ENCODE data around the gene PTPN20. TPM values are rescaled to one million over a fixed set of nuclear protein-coding genes. Genes with fewer than 3 reads are reported as not detected.

The PTPN20 gene
- total and polyA plus RNA-seq, 2 of the 8 experiments (the other 6 are each of a cell fraction or from before 2014, with no cell fraction given): not detected

DNA sequence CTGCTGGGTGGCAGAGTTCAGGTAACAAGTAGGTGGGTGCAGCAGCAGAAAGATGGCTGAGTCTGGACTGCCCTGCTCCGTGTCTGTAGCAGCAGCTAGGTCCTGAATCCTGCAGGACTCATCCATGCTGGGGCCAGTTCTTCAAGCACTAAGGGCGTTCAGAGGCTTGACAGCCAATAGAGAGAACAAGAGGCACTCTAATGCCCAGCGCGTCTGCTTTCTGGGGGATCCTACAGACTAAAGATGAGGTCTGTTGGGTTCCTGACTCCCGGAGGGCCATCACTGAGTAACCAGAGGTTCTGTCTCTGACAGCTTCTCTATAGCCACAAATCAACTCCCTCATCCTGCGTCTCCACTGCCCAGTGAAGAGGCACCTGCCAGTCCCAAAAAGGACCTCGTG is 125.5 kb downstream of the PTPN20 start:
- FAIRE-seq (no peak), DNase-seq (ENCODE audit: low read depth in 1 of 2, low spot score in 2 of 2) (no peak)
- no peaks in the 10 kb centered on the region for H3K9me3 ChIP-seq (ENCODE audit: insufficient read depth in 2 of 2, low read depth in 1 of 2, low read length in 1 of 2)
- H2BK20ac ChIP-seq (ENCODE audit: low read length): no peak overlapping the region
- no peak overlapping the region for H4K8ac ChIP-seq (ENCODE audit: extremely low read depth, insufficient read depth, low read length)
- H3K27ac ChIP-seq (ENCODE audit: low read depth, low read length): no peak overlapping the region
- H4K20me1 ChIP-seq (replicated peaks in 1 of 2; ENCODE audit: control insufficient read depth in 1 of 2, insufficient read depth in 2 of 2, low read length in 2 of 2): no peaks in the 10 kb centered on the region
- no peak overlapping the region for H2BK120ac ChIP-seq (replicated peaks; ENCODE audit: low read depth, low read length)
- H2BK12ac ChIP-seq (ENCODE audit: low read depth, low read length): no peak overlapping the region
- H2AK5ac ChIP-seq (ENCODE audit: low read depth, low read length): no peak overlapping the region
- CTCF ChIA-PET (ENCODE audit: partially characterized antibody): interaction anchor here (0.9 to 13.8 kb wide), 5 partner anchors 8 to 273 kb away, joined by 3 to 180 read pairs (median 15); no protein-coding TSS in a partner anchor
- H3K79me2 ChIP-seq (ENCODE audit: control insufficient read depth in 1 of 2, insufficient read depth in 2 of 2, low read length in 2 of 2): no peaks in the 10 kb centered on the region
- no peaks in the 10 kb centered on the region for H3K4me1 ChIP-seq (replicated peaks in 1 of 4; ENCODE audit: control insufficient read depth in 3 of 4, insufficient read depth in 4 of 4, low read length in 3 of 4)
- no peak overlapping the region for H2BK5ac ChIP-seq (ENCODE audit: low read depth, low read length)
- no peak overlapping the region for H3K4me2 ChIP-seq (ENCODE audit: insufficient read depth in 1 of 2, low read depth in 2 of 2, low read length in 2 of 2)
- no peak overlapping the region for H2BK15ac ChIP-seq (ENCODE audit: low read length)
- no peak overlapping the region for H3K9ac ChIP-seq (replicated peaks in 1 of 4; ENCODE audit: extremely low read depth in 1 of 4, low read depth in 3 of 4, low read length in 3 of 4)
- H3K18ac ChIP-seq (ENCODE audit: extremely low read depth, low read length): no peak overlapping the region
- no peak overlapping the region for H3K4me3 ChIP-seq (ENCODE audit: extremely low read depth in 1 of 4, insufficient read depth in 2 of 4, low read depth in 3 of 4, low read length in 4 of 4)
- 87% methylated on average over 7 of the region's 7 CpGs; no CpG with 5 or more reads in 1 of the 2 experiments for WGBS, 2 experiments (ENCODE audit: extremely low coverage in 1 of 2, insufficient coverage in 1 of 2, insufficient read length in 1 of 2, insufficient replicate concordance in 2 of 2, low coverage in 1 of 2, low lambda C conversion rate in 2 of 2, missing lambda C conversion rate in 1 of 2)
- no peaks in the 10 kb centered on the region for H3K79me1 ChIP-seq (ENCODE audit: low read depth, low read length)
- POLR2A ChIA-PET (ENCODE audit: partially characterized antibody): no interaction called here
- no peak overlapping the region for H3K14ac ChIP-seq (ENCODE audit: insufficient read length)
- no peak overlapping the region for H3K23ac ChIP-seq (ENCODE audit: insufficient read length)
- no peak overlapping the region for H4K91ac ChIP-seq (replicated peaks; ENCODE audit: insufficient read length, low read length)
- no peak overlapping the region for H4K5ac ChIP-seq (ENCODE audit: insufficient read length, low read depth, low read length)
- no peaks in the 10 kb centered on the region for H3K27me3 ChIP-seq (replicated peaks in 1 of 4; ENCODE audit: control insufficient read depth in 3 of 4, extremely low read depth in 1 of 4, insufficient read depth in 3 of 4, low read length in 3 of 4)
- H3K36me3 ChIP-seq (ENCODE audit: control insufficient read depth in 2 of 4, insufficient read depth in 4 of 4, low read length in 3 of 4): no peaks in the 10 kb centered on the region
- H3K23me2 ChIP-seq (ENCODE audit: low read depth, low read length): no peaks in the 10 kb centered on the region
- no peak overlapping the region for H2AFZ ChIP-seq (ENCODE audit: low read length)
- no peak overlapping the region for H3K56ac ChIP-seq (replicated peaks; ENCODE audit: insufficient read length, low read depth, low read length)
- no peak overlapping the region for H3K4ac ChIP-seq (replicated peaks; ENCODE audit: insufficient read length, low read depth, low read length)
- TF ChIP-seq PHF8 (conservative IDR thresholded peaks at IDR 0.05; ENCODE audit: low read depth, low read length) (no peak), GABPA (IDR thresholded peaks at IDR 0.05; ENCODE audit: borderline replicate concordance, insufficient read depth, low read length) (no peak), EZH2 (IDR thresholded peaks at IDR 0.05; ENCODE audit: low read depth, low read length, severe bottlenecking) (no peak), TBP (IDR thresholded peaks at IDR 0.05; ENCODE audit: low read depth, low read length) (no peak), RFX5 (IDR thresholded peaks at IDR 0.05; ENCODE audit: borderline replicate concordance, low read depth, low read length) (no peak), CBX5 (IDR thresholded peaks at IDR 0.05; ENCODE audit: low read depth, low read length) (no peak), SRF (IDR thresholded peaks at IDR 0.05; ENCODE audit: low read depth, low read length) (no peak), TEAD4 (IDR thresholded peaks at IDR 0.05; ENCODE audit: low read depth, low read length) (no peak), MAFK (IDR thresholded peaks at IDR 0.05; ENCODE audit: low read depth, low read length) (no peak), FOSL1 (IDR thresholded peaks at IDR 0.05; ENCODE audit: insufficient read depth, low read depth, low read length) (no peak), KDM1A (IDR thresholded peaks at IDR 0.05; ENCODE audit: borderline replicate concordance, low read length) (no peak), SIRT6 (IDR thresholded peaks at IDR 0.05; ENCODE audit: low read length) (no peak), CEBPB (IDR thresholded peaks at IDR 0.05; ENCODE audit: low read depth, low read length) (no peak), CTBP2 (IDR thresholded peaks at IDR 0.05; ENCODE audit: borderline replicate concordance, insufficient read depth, insufficient read length, low read length) (no peak), POLR2A (IDR thresholded peaks at IDR 0.05; ENCODE audit: control extremely low read depth in 1 of 2, low read depth in 2 of 2, low read length in 2 of 2) (no peak), SP2 (IDR thresholded peaks at IDR 0.05; ENCODE audit: low read length) (no peak), CREB1 (IDR thresholded peaks at IDR 0.05) (no peak)
